K562 (cell line): Measurements from ENCODE around the gene RPH3AL. TPM values are rescaled to one million over a fixed set of nuclear protein-coding genes. Genes with fewer than 3 reads are reported as not detected.

ENCODE experiments used
- ATAC-seq: fragments of 200-7000 bp; cut with Tn5 transposase; 3 replicates; pipeline ENCODE4 v1.9.1; 2020; ENCODE audit warnings: moderate library complexity
- BruUV-seq: library from RNA; stranded (reverse); fragments of 400-500 nt; replicated peaks from 2 replicates; lab custom pipeline; 2021; lab: Mats Ljungman, UMichigan
- CTCF ChIA-PET: fragments of 300-600 bp; formaldehyde crosslinking; extraction: SDS; loops from one replicate; lab custom pipeline; 2021; ENCODE audit warnings: low intra/inter-chr PET ratio; lab: Yijun Ruan, JAX
- POLR2A ChIA-PET: fragments of 300-600, 350-650 bp; sonication (Branson Sonifier 250); formaldehyde crosslinking; extraction: SDS; loops from one replicate; lab custom pipeline; 2021; ENCODE audit warnings: antibody characterized with exemption, inconsistent platforms; lab: Yijun Ruan, JAX
- DNase-seq, 4 experiments: peaks; one replicate each; pipeline versions ENCODE4 v3.0.0 to v3.0.0-alpha.2; 2011 to 2018; ENCODE audit warnings: low spot score in 3 of 4, mixed read lengths in 3 of 4; ENCODE audit errors: extremely low read depth in 1 of 4
- FAIRE-seq: peaks from 2 replicates; lab custom pipeline; 2011; peaks lifted over from hg19 to GRCh38; lab: Jason Lieb, UNC
- H2AFZ ChIP-seq: 2 replicates; pipeline ENCODE4 v1.6.0; 2011; ENCODE audit warnings: low read depth, low read length, control low read depth, inconsistent platforms
- H3K27ac ChIP-seq: fragments of 200-600 bp; 3 replicates; pipeline ENCODE4 v1.8.0; 2011; ENCODE audit warnings: low read depth, mild to moderate bottlenecking, control low read depth, inconsistent platforms, low read length, moderate library complexity, mixed read lengths; ENCODE audit errors: extremely low read depth
- H3K27me3 ChIP-seq, 2 experiments: fragments of 300-600 bp in 1 of 2; 2 replicates in 1 of 2; 3 replicates in 1 of 2; pipeline versions ENCODE4 v1.6.0 to v1.8.0; 2011; ENCODE audit warnings: inconsistent platforms in 2 of 2, low read length in 2 of 2, mild to moderate bottlenecking in 1 of 2, mixed read lengths in 1 of 2, moderate library complexity in 1 of 2; ENCODE audit not compliant: control insufficient read depth in 2 of 2, insufficient read depth in 2 of 2
- H3K36me3 ChIP-seq: fragments of 300-600 bp; 3 replicates; pipeline ENCODE4 v1.8.0; 2011; ENCODE audit warnings: mild to moderate bottlenecking, low read length, inconsistent platforms; ENCODE audit not compliant: control insufficient read depth, insufficient read depth
- H3K4me1 ChIP-seq, 2 experiments: fragments of 200-600 bp in 1 of 2; replicated peaks in 1 of 2; 2 replicates in 1 of 2; 3 replicates in 1 of 2; pipeline versions ENCODE4 v1.5.1 to v1.8.0; 2011; ENCODE audit warnings: inconsistent platforms in 2 of 2, low read length in 2 of 2, mild to moderate bottlenecking in 1 of 2, mixed read lengths in 1 of 2, moderate library complexity in 1 of 2; ENCODE audit not compliant: control insufficient read depth in 2 of 2, insufficient read depth in 2 of 2
- H3K4me2 ChIP-seq: 2 replicates; pipeline ENCODE4 v1.6.1; 2011; ENCODE audit warnings: low read length, control low read depth, inconsistent platforms, mixed read lengths; ENCODE audit not compliant: insufficient read depth
- H3K4me3 ChIP-seq: fragments of 200-600 bp; sonication (generic), shearing (Covaris generic); 2 replicates; pipeline ENCODE4 v1.5.1; 2016; ENCODE audit warnings: control low read depth, inconsistent platforms
- H3K79me2 ChIP-seq: fragments of 200-600 bp; 3 replicates; pipeline ENCODE4 v1.8.0; 2011; ENCODE audit warnings: low read length, inconsistent platforms; ENCODE audit not compliant: control insufficient read depth, insufficient read depth
- H3K9ac ChIP-seq, 2 experiments: 2 replicates each; pipeline versions ENCODE4 v1.6.0 to v1.6.1; 2011; ENCODE audit warnings: low read depth in 2 of 2, low read length in 2 of 2, control low read depth in 1 of 2, inconsistent platforms in 1 of 2, mild to moderate bottlenecking in 1 of 2, mixed read lengths in 1 of 2; ENCODE audit not compliant: insufficient read depth in 1 of 2
- H3K9me1 ChIP-seq: one replicate; pipeline ENCODE4 v1.6.0; 2011; ENCODE audit warnings: inconsistent platforms, mild to moderate bottlenecking, low read length, moderate library complexity; ENCODE audit not compliant: control insufficient read depth, insufficient read depth
- H3K9me3 ChIP-seq: replicated peaks from 2 replicates; pipeline ENCODE4 v1.5.1; 2011; ENCODE audit warnings: low read depth, low read length, inconsistent platforms; ENCODE audit not compliant: control insufficient read depth, insufficient read depth
- H4K20me1 ChIP-seq: replicated peaks from 2 replicates; pipeline ENCODE4 v1.6.1; 2011; ENCODE audit warnings: low read length, inconsistent platforms, mixed read lengths; ENCODE audit not compliant: control insufficient read depth, insufficient read depth
- E2F5 ChIP-seq: sonication (generic); formaldehyde crosslinking; IDR thresholded peaks from 2 replicates; pipeline ENCODE4 v1.8.0; 2022; ENCODE audit warnings: mild to moderate bottlenecking, missing genetic modification reagents
- FOS ChIP-seq: IDR thresholded peaks from 3 replicates; pipeline ENCODE4 v1.6.1; 2011; ENCODE audit not compliant: insufficient read length; ENCODE audit errors: extremely low read depth
- HDAC1 ChIP-seq, 2 experiments: fragments of 450-650 bp; IDR thresholded peaks; 2 replicates each; pipeline ENCODE4 v1.6.1; 2016 to 2017; ENCODE audit warnings: inconsistent platforms in 1 of 2, mild to moderate bottlenecking in 1 of 2, moderate library complexity in 1 of 2
- HDGF ChIP-seq: fragments of 450-650 bp; IDR thresholded peaks from 2 replicates; pipeline ENCODE4 v1.6.1; 2016
- KDM4B ChIP-seq, 2 experiments: fragments of 450-650 bp in 1 of 2; sonication (generic) in 1 of 2; IDR thresholded peaks; 2 replicates each; pipeline ENCODE4 v1.6.1; 2016 to 2017; ENCODE audit warnings: borderline replicate concordance in 2 of 2, antibody characterized with exemption in 1 of 2, low read depth in 1 of 2, mild to moderate bottlenecking in 1 of 2
- MCM5 ChIP-seq: fragments of 450-650 bp; IDR thresholded peaks from 2 replicates; pipeline ENCODE4 v1.6.1; 2016; ENCODE audit warnings: low read depth
- PATZ1 ChIP-seq: fragments of 250-450 bp; sonication (Bioruptor Pico); IDR thresholded peaks from 2 replicates; pipeline ENCODE4 v1.5.0; 2020; ENCODE audit warnings: mild to moderate bottlenecking, borderline replicate concordance
- SMAD4 ChIP-seq: fragments of 250-450 bp; sonication (Bioruptor Pico); conservative IDR thresholded peaks from 2 replicates; pipeline ENCODE4 v1.8.0; 2021; ENCODE audit warnings: inconsistent platforms, mild to moderate bottlenecking, moderate library complexity
- SMARCA5 ChIP-seq: fragments of 450-650 bp; IDR thresholded peaks from 2 replicates; pipeline ENCODE4 v1.6.1; 2016
- TAF7 ChIP-seq: fragments of 450-650 bp; IDR thresholded peaks from 2 replicates; pipeline ENCODE4 v1.6.1; 2016; ENCODE audit warnings: missing genetic modification characterization, missing compliant biosample characterization
- ZBTB34 ChIP-seq: fragments of 250-450 bp; sonication (Bioruptor Pico); IDR thresholded peaks from 2 replicates; pipeline ENCODE4 v1.8.0; 2021; ENCODE audit warnings: mild to moderate bottlenecking, moderate library complexity
- ZNF584 ChIP-seq: fragments of 200-800 bp; sonication (Bioruptor generic); IDR thresholded peaks from 2 replicates; pipeline ENCODE4 v1.6.1; 2016; ENCODE audit warnings: low read depth, mild to moderate bottlenecking, missing genetic modification characterization, missing compliant biosample characterization
- ZNF75A ChIP-seq: fragments of 450-650 bp; formaldehyde crosslinking; IDR thresholded peaks from 2 replicates; pipeline ENCODE4 v1.4.0; 2020; ENCODE audit warnings: mild to moderate bottlenecking
- WGBS: fragments of 100-300 bp; shearing (Covaris generic); methylation state at CpG from one replicate; pipeline ENCODE4 v1.1.6; 2016; ENCODE audit warnings: low coverage, mixed read lengths; ENCODE audit not compliant: insufficient coverage; ENCODE audit errors: missing lambda C conversion rate; 5-methylcytosine and 5-hydroxymethylcytosine counted together
- in situ Hi-C: fragments of 300-500 bp; cut with MboI; formaldehyde crosslinking; loops from 4 replicates; pipeline ENCODE4 v1.15.0; 2018; ENCODE audit warnings: inconsistent platforms, mixed read lengths
- intact Hi-C: fragments of 100-400 bp; cut with micrococcal nuclease; formaldehyde crosslinking; loops from 2 replicates; pipeline ENCODE4 v1.14.2; 2022
- polyA plus RNA-seq, 8 experiments: library from polyadenylated mRNA; depleted of rRNA in 4 of 8; stranded (reverse) in 5 of 8; unstranded in 3 of 8; fragments of >200 nt; fragmentation: Nextera tagmentation in 2 of 8; fragmentation: Illumina TruSeq in 1 of 8; extraction: Ambion mirVana in 2 of 8; extraction: Trizol in 1 of 8; gene quantifications; 2 replicates each; pipeline versions ENCODE4 v1.2.1 to v1.2.3, GENCODE V29; 2011 to 2014; ENCODE audit warnings: inconsistent platforms in 1 of 8, missing spikeins in 1 of 8
- total RNA-seq, 7 experiments: library from RNA; depleted of rRNA in 6 of 7; stranded (reverse); fragments of >200 nt in 6 of 7; fragmentation: Illumina TruSeq in 2 of 7; extraction: Trizol in 2 of 7; gene quantifications; 2 replicates each; pipeline versions ENCODE4 v1.2.1 to v1.2.3, GENCODE V29; 2011 to 2021; ENCODE audit warnings: low replicate concordance in 1 of 7

The RPH3AL gene
- total and polyA plus RNA-seq, 9 of the 15 experiments (the other 6 are each of a cell fraction or from before 2014, with no cell fraction given): 0.18 to 1.7 (median 0.39) TPM

GRCh38 chr17:384622-385177, 32.1 kb upstream of the RPH3AL start:
- Histone ChIP-seq H3K79me2 (no peaks in the 10 kb centered on the region), H3K4me3 (no peak overlapping the region), H4K20me1 (no peaks in the 10 kb centered on the region), H3K4me1 (peaks cover 0 to 15% of the 10 kb centered on the region in 2 experiments; a peak in 3 of 5 replicates), H3K9me1 (no peaks in the 10 kb centered on the region), H3K4me2 (no peak overlapping the region), H3K9ac (no peak overlapping the region), H3K9me3 (no peaks in the 10 kb centered on the region), H3K27ac (no peak overlapping the region), H3K27me3 (peaks cover 0 to 5% of the 10 kb centered on the region in 2 experiments; a peak in 2 of 5 replicates), H3K36me3 (no peaks in the 10 kb centered on the region), H2AFZ (no peak overlapping the region)
- CTCF ChIA-PET: interaction anchor here (0.7 kb wide), 1 partner anchor 16 kb away, joined by 3 read pairs; no protein-coding TSS in a partner anchor
- no peak for ATAC-seq
- TF ChIP-seq PATZ1 (CRISPR knock-in tag) (no peak), ZNF584 (CRISPR knock-in tag) (no peak), FOS (no peak), MCM5 (no peak), TAF7 (no peak), KDM4B (IDR thresholded peaks at IDR 0.05; ENCODE audit: borderline replicate concordance in 2 of 2, low read depth in 1 of 2) (no peak), E2F5 (CRISPR knock-in tag) (no peak), SMAD4 (CRISPR knock-in tag) (no peak), SMARCA5 (no peak), HDAC1 (IDR thresholded peaks at IDR 0.05) (no peak), ZBTB34 (CRISPR knock-in tag) (no peak), HDGF (no peak), ZNF75A (CRISPR knock-in tag) (no peak)
- WGBS: 60% methylated on average over 8 of the region's 37 CpGs
- DNase-seq: no peak
- intact Hi-C loops (no loop called here), in situ Hi-C loops (no loop called here)
- POLR2A ChIA-PET: no interaction called here
- FAIRE-seq: no peak
- BruUV-seq: no TSS peak
